Kidney tubule cell (primary cell): ENCODE measurements around the gene AIRE.
"Not testable (repeated sequence)": the region's sequence is repeated elsewhere in the genome, so short reads cannot be mapped to it uniquely, and the experiment has no call there.

Source experiments
- DNase-seq: peaks from one replicate; pipeline ENCODE4 v3.0.0-alpha.2; 2018; ENCODE audit warnings: low spot score

The AIRE gene

DNA sequence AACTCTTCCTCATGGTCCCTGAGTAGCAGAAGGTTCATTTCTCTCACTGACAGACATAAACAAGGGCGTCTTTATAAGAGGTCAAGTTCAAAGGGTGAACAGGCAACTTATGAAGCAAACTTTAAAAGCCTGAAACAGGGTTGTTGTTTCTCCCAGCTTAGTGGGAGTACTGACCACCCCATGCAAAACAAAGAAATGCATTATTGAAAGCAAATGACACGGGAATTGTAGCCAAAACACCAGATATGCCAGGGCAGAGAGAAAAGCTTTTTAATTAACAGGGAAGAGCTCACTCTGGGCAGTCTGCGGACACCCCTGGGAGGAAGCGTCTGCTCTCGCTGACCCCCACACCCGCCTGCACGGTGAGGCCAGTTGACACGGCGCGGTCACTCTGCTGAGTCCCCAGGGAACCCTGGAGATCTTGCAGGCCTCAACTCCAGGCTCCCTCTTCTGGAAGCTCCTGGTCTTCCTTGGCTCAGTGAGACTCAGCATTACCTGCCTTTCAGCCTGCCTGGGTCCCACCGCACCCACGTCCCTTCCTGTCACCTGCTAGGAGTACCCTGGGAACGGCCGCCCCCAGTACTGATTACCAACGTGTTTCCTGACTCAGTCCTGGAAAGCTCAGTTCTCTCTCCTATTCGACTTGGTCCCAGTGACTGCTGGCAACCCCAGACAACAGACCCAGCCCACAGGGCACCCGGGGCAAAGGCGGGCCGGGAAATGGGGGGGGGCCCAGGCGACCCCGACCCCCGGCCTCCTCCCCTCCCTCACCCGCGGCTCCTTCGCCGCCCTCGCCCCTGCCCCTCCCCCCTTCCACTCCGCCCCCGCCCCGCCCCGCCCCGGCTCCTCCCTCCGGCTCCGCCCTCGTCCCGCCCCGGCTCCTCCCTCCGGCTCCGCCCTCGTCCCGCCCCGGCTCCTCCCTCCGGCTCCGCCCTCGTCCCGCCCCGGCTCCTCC lies 52.5 kb downstream of the AIRE start:
- DNase-seq: peak; percentile 72

DNA sequence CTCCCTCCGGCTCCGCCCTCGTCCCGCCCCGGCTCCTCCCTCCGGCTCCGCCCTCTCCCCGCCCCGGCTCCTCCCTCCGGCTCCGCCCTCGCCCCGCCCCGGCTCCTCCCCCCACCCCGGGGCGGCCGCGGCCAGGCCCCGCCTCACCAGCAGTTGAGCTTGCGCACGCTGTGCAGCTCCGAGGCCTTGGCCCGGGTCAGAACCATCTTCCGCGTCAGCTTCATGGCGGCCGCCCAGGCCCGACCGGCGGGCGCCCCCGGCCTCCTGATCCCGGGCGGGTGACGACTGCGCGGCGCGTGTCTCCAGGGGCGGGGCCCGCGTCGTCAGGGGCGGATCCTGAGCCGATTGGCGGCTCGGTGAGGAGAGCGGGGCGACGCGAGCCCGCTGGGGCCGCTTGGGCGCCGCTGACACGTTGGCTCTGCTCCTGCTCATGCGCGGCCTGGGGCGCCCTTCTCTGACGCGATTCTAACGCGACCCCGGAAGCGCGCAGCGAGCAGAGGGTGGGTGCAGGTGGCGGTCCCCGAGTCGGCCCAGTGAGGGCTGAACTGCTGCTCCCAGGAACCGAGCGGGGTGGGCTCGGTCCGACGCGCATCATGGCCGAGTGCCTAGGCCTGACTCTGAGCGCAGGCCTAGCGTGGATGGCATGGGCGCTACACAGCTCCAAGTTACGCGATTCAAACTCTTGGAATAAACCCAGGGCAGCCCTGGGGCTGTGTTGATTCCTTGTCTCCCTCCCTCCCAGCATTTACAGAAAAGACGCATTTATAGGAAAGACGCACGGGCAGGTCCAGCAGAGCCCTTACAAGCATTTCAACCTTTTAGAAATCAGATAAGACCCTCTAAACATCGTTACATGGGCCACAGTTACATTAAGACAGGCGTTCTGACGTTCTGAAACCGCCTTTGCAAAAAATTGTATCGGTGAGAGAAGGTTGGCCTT lies 53.6 kb downstream of the AIRE start, which contains the start of gene CFAP410:
Gene CFAP410 (minus strand): TSS at position 420 of the 940 bp plus-strand sequence. CDS start 196 bp downstream, at position 224.
- DNase-seq: peak; percentile 96

DNA sequence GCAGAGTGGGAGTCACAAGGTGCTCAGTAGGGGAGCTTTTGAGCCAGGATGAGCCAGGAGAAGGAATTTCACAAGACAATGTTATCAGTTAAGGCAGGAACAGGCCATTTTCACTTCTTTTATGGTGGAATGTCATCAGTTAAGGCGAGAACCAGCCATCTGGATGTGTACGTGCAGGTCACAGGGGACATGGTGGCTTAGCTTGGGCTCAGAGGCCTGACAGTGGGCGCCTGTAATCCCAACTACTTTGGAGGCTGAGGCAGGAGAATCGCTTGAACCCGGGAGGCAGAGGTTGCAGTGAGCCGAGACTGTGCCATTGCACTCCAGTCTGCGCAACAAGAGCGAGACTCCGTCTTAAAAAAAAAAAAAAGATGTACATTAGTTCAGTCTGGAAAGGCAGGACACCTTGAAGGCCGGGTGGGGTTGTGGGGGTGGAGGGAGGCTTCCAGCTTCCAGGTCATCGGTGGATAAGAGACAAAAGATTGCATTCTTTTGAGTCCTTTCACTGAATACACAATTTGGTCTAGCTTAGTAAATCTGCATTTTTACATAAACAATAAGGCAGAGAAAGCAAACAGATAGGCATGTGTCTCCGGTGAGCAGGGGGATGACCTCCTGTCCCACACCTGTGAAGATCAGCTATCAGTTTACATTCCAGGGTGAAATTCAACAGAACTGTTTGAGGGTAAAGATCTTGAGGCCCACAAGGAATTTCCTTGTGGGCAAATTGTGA lies 56.2 kb downstream of the AIRE start:
- not testable (repeated sequence) for DNase-seq

DNA sequence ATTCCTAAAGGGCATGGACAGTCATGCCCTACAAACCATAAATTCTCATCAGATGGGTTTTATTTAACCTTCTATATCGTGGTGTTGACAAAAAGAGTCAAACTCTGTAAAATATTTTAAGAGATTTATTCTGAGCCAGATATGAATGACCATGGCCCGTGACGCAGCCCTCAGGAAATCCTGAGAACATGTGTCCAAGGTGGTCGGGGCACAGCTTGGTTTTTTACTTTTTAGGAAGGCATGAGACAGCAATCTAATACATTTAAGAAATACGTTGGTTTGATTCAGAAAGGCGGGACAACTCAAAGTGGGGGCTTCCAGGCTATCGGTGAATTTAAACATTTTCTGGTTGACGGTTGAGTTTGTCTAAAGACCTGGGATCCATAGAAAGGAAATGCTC lies 57.3 kb downstream of the AIRE start:
- DNase-seq: not testable (repeated sequence)

GRCh38 chr21:44344541-44345183 lies 59.0 kb downstream of the AIRE start:
- no peak for DNase-seq

DNA sequence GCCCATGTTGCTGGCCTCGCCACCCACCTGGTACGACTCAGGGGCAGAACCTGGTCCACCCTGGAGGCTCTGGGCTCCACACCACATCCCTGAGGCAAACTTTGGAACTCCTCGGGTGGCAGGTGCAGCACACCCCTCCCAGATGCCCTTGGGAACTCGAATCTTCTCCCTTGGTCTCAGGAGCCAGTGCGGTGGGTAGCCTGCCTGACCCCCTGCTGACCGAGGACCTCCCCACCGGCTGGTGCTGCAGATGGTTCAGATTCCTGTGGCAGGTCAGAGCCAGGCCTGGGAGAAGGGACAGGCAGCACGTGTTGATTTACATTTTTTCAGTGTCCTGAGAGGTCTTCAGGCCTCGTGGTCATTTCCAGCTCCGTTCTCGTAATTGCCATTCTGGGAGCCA lies 59.8 kb downstream of the AIRE start:
- no peak for DNase-seq

DNA sequence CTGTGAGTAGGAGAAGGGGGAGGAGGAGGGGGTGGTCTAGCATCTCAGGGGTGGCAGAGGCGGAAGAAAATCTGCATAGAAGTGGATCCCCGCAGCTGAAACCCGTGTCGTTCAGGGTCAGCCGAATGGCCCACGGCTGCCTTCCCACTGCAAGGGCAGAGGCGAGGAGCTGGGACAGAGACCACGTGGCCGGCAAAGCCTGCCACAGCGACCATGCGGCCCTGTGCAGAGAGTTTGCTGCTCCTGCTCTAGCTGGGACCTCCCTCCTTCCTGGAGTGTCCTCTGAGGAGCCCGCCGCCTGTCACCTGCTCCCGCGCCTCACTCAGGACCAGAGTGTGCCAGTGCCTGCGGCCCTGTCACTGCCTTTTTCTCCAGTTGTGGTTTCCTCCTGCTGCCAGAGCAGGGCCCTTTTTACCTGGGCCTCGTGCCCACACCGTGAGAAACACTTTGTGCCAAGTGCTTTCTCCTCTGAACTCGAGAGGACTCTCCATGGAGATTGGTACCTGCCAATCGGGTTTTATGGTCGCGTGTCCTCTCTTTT lies 62.3 kb downstream of the AIRE start:
- DNase-seq: no peak
